ENCODE measurements around the gene CYP2F1. TPM values are rescaled to one million over a fixed set of nuclear protein-coding genes. Genes with fewer than 3 reads are reported as not detected.
"Not testable (repeated sequence)": the region's sequence is repeated elsewhere in the genome, so short reads cannot be mapped to it uniquely, and the experiment has no call there.

CYP2F1 gene
- total RNA-seq, 1 experiment from 2014 or later, result not detected

GRCh38 chr19:41127362-41127761 lies 13.1 kb downstream of the CYP2F1 start:
- DNase-seq (ENCODE audit: low spot score), result not testable (repeated sequence)

GRCh38 chr19:41127801-41128300 lies 13.6 kb downstream of the CYP2F1 start:
- DNase-seq (ENCODE audit: low spot score), result peak; percentile 84

GRCh38 chr19:41128692-41129091 lies 14.5 kb downstream of the CYP2F1 start:
- DNase-seq (ENCODE audit: low spot score), result no peak

- DNase-seq (ENCODE audit: low spot score), result no peak
Observed at GRCh38 chr19:41131186-41131585, 17.0 kb downstream of the CYP2F1 start.

GRCh38 chr19:41133260-41133659 lies 19.0 kb downstream of the CYP2F1 start:
- DNase-seq (ENCODE audit: low spot score), result no peak

- no peak for DNase-seq (ENCODE audit: low spot score)
Observed at GRCh38 chr19:41134616-41135015, 20.4 kb downstream of the CYP2F1 start.

- not testable (repeated sequence) for DNase-seq (ENCODE audit: low spot score)
Observed at GRCh38 chr19:41135390-41136384, 21.5 kb downstream of the CYP2F1 start.

GRCh38 chr19:41136636-41137455 lies 22.6 kb downstream of the CYP2F1 start:
- DNase-seq (ENCODE audit: low spot score), result no peak

GRCh38 chr19:41144403-41144802 lies 30.2 kb downstream of the CYP2F1 start:
- DNase-seq (ENCODE audit: low spot score), result peak; percentile 72

GRCh38 chr19:41149831-41150230 lies 35.6 kb downstream of the CYP2F1 start:
- DNase-seq (ENCODE audit: low spot score), result no peak

- DNase-seq (ENCODE audit: low spot score), result not testable (repeated sequence)
Observed at GRCh38 chr19:41150986-41151385, 36.8 kb downstream of the CYP2F1 start.

- DNase-seq (ENCODE audit: low spot score), result peak; percentile 76
Observed at GRCh38 chr19:41154060-41154459, 39.8 kb downstream of the CYP2F1 start.

GRCh38 chr19:41156207-41156606 lies 42.0 kb downstream of the CYP2F1 start:
- no peak for DNase-seq (ENCODE audit: low spot score)

- DNase-seq (ENCODE audit: low spot score), result no peak
Observed at GRCh38 chr19:41159881-41160280, 45.6 kb downstream of the CYP2F1 start.

- DNase-seq (ENCODE audit: low spot score), result no peak
Observed at GRCh38 chr19:41161903-41162302, 47.7 kb downstream of the CYP2F1 start.

GRCh38 chr19:41166944-41167804 lies 52.9 kb downstream of the CYP2F1 start:
- no peak for DNase-seq (ENCODE audit: low spot score)

- no peak for DNase-seq (ENCODE audit: low spot score)
Observed at GRCh38 chr19:41172297-41173164, 58.3 kb downstream of the CYP2F1 start.

- no peak for DNase-seq (ENCODE audit: low spot score)
Observed at GRCh38 chr19:41174297-41174928, 60.2 kb downstream of the CYP2F1 start.
